Ishikawa (cell line): ENCODE data around the gene ASMTL.
"Not testable (repeated sequence)": the region's sequence is repeated elsewhere in the genome, so short reads cannot be mapped to it uniquely, and the experiment has no call there.

ENCODE experiments used
- EP300 ChIP-seq: IDR thresholded peaks from 2 replicates; pipeline ENCODE4 v1.6.1; 2012; ENCODE audit warnings: borderline replicate concordance
- MAX ChIP-seq: IDR thresholded peaks from 2 replicates; pipeline ENCODE4 v1.6.1; 2012
- RAD21 ChIP-seq: IDR thresholded peaks from 2 replicates; pipeline ENCODE4 v1.6.1; 2012; ENCODE audit warnings: low read depth
- REST ChIP-seq: IDR thresholded peaks from 2 replicates; pipeline ENCODE4 v1.6.1; 2012; ENCODE audit warnings: low read depth, mild to moderate bottlenecking
- TAF1 ChIP-seq: IDR thresholded peaks from 2 replicates; pipeline ENCODE4 v1.6.1; 2012; ENCODE audit warnings: low read depth, mild to moderate bottlenecking
- TEAD4 ChIP-seq: IDR thresholded peaks from 2 replicates; pipeline ENCODE4 v1.6.1; 2012
- USF1 ChIP-seq: IDR thresholded peaks from 2 replicates; pipeline ENCODE4 v1.6.1; 2012
- YY1 ChIP-seq: IDR thresholded peaks from 2 replicates; pipeline ENCODE4 v1.6.1; 2012; ENCODE audit warnings: low read depth

DNA sequence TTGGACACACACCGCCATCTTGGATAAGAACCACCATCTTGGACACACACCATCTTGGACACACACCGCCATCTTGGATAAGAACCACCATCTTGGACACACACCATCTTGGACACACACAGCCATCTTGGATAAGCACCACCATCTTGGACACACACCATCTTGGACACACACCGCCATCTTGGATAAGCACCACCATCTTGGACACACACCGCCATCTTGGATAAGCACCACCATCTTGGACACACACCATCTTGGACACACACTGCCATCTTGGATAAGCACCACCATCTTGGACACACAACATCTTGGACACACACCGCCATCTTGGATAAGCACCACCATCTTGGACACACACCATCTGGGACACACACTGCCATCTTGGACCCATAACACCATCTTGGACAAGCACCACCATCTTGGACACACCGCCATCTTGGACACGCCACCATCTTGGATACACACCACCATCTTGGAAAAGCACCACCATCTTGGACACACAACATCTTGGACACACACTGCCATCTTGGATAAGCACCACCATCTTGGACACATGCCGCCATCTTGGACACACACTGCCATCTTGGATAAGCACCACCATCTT lies 4.6 kb downstream of the ASMTL start:
- not testable (repeated sequence) for TF ChIP-seq MAX, EP300, TAF1, REST, TEAD4, USF1, RAD21
- peak; percentile 50; the same call in 1 of the 2 replicates for TF ChIP-seq YY1
